IMR-90 (cell line): Measurements from ENCODE around the gene GSK3B.

Experiments used
- BHLHE40 ChIP-seq: fragments of 150-350 bp; IDR thresholded peaks from 2 replicates; pipeline ENCODE4 v1.6.1; 2016; ENCODE audit warnings: mild to moderate bottlenecking, low read depth, low read length
- CTCF ChIP-seq: conservative IDR thresholded peaks from 2 replicates; pipeline ENCODE4 v1.5.1; 2012; ENCODE audit warnings: mild to moderate bottlenecking, low read depth, low read length, improper control_type of control experiment
- ELK1 ChIP-seq: fragments of 150-350 bp; IDR thresholded peaks from 2 replicates; pipeline ENCODE4 v1.6.1; 2016; ENCODE audit warnings: low read depth, mild to moderate bottlenecking, low read length, moderate library complexity, borderline replicate concordance
- POLR2A ChIP-seq: IDR thresholded peaks from 2 replicates; pipeline ENCODE4 v1.6.1; 2012; ENCODE audit warnings: mild to moderate bottlenecking, low read depth, low read length
- SMC3 ChIP-seq: fragments of 150-350 bp; IDR thresholded peaks from 2 replicates; pipeline ENCODE4 v1.6.1; 2016; ENCODE audit warnings: low read depth, mild to moderate bottlenecking, antibody characterized with exemption, low read length, moderate library complexity
- USF2 ChIP-seq: fragments of 150-350 bp; IDR thresholded peaks from 2 replicates; pipeline ENCODE4 v1.6.1; 2017; ENCODE audit warnings: mild to moderate bottlenecking, antibody characterized with exemption, low read length, low read depth

GRCh38 chr3:119831941-119832371, 262.3 kb downstream of the GSK3B start:
- TF ChIP-seq USF2 (no peak), CTCF (no peak), POLR2A (no peak), BHLHE40 (no peak), SMC3 (no peak), ELK1 (no peak)
